T-cell (primary cell): Measurements from ENCODE around the gene PRELID3B. TPM values are rescaled to one million over a fixed set of nuclear protein-coding genes. Genes with fewer than 3 reads are reported as not detected.

Source experiments
- ATAC-seq, 4 experiments: fragments of 200-7000 bp in 3 of 4; fragments of 150-1000 bp in 1 of 4; cut with Tn5 transposase; replicated peaks in 1 of 4; 1 replicate in 3 of 4; 2 replicates in 1 of 4; pipeline ENCODE4 v1.10.0; 2021; ENCODE audit warnings: moderate library complexity in 3 of 4, mild to moderate bottlenecking in 2 of 4, moderate number of reproducible peaks in 1 of 4
- CTCF ChIA-PET, 2 donors: fragments of 300-600 bp; sonication (Branson Sonifier 250); formaldehyde crosslinking; loops; one replicate each; lab custom pipeline; 2022; ENCODE audit warnings: antibody characterized with exemption in 2 of 2; lab: Charles Lee
- POLR2A ChIA-PET, 2 donors: fragments of 300-600 bp; sonication (Branson Sonifier 250); formaldehyde crosslinking; loops; one replicate each; lab custom pipeline; 2022; ENCODE audit warnings: antibody characterized with exemption in 2 of 2; lab: Charles Lee
- DNase-seq, 35 experiments: peaks; one replicate each; pipeline versions ENCODE4 v3.0.0 to v3.0.0-alpha.2; 2013 to 2023
- H3K27ac ChIP-seq: one replicate; pipeline ENCODE4 v1.5.1; 2013; ENCODE audit warnings: low read length
- H3K27me3 ChIP-seq, 2 experiments: replicated peaks in 1 of 2; 1 replicate in 1 of 2; 2 replicates in 1 of 2; pipeline versions ENCODE4 v1.6.1 to v1.7.0; 2013; ENCODE audit warnings: low read length in 1 of 2, mixed read lengths in 1 of 2; ENCODE audit not compliant: control insufficient read depth in 2 of 2, insufficient read depth in 2 of 2; ENCODE audit errors: extremely low read depth in 1 of 2
- H3K36me3 ChIP-seq, 2 donors: 1 replicate in 1 of 2; 2 replicates in 1 of 2; pipeline versions ENCODE4 v1.6.1 to v1.7.0; 2013; ENCODE audit warnings: low read length in 1 of 2; ENCODE audit not compliant: control insufficient read depth in 2 of 2, insufficient read depth in 1 of 2; ENCODE audit errors: extremely low read depth in 1 of 2
- H3K4me1 ChIP-seq, 2 experiments: 1 replicate in 1 of 2; 2 replicates in 1 of 2; pipeline versions ENCODE4 v1.6.1 to v1.7.0; 2013; ENCODE audit warnings: low read length in 2 of 2, mixed read lengths in 1 of 2; ENCODE audit not compliant: insufficient read depth in 2 of 2, control insufficient read depth in 1 of 2; ENCODE audit errors: extremely low read depth in 1 of 2
- H3K4me3 ChIP-seq, 2 donors: 1 replicate in 1 of 2; 2 replicates in 1 of 2; pipeline versions ENCODE4 v1.5.1 to v1.7.0; 2013; ENCODE audit warnings: mild to moderate bottlenecking in 2 of 2, low read length in 1 of 2, moderate library complexity in 1 of 2; ENCODE audit not compliant: control insufficient read depth in 1 of 2; ENCODE audit errors: extremely low read depth in 1 of 2
- H3K9me3 ChIP-seq: 2 replicates; pipeline ENCODE4 v1.7.0; 2013
- H3K27ac Mint-ChIP-seq, 2 donors: one replicate each; pipeline ENCODE4 v1.8.0; 2020 to 2021; ENCODE audit warnings: mild to moderate bottlenecking in 2 of 2, mixed read lengths in 2 of 2
- H3K27me3 Mint-ChIP-seq, 2 donors: one replicate each; pipeline ENCODE4 v1.8.0; 2021 to 2022; ENCODE audit warnings: mixed read lengths in 2 of 2
- H3K36me3 Mint-ChIP-seq: one replicate; pipeline ENCODE4 v1.8.0; 2021; ENCODE audit warnings: mixed read lengths
- H3K4me1 Mint-ChIP-seq, 3 donors: one replicate each; pipeline ENCODE4 v1.8.0; 2020 to 2022; ENCODE audit warnings: mixed read lengths in 3 of 3, mild to moderate bottlenecking in 1 of 3
- H3K4me3 Mint-ChIP-seq, 3 donors: one replicate each; pipeline ENCODE4 v1.8.0; 2020 to 2022; ENCODE audit warnings: mild to moderate bottlenecking in 3 of 3, mixed read lengths in 3 of 3, moderate library complexity in 3 of 3
- H3K9me3 Mint-ChIP-seq, 3 donors: one replicate each; pipeline ENCODE4 v1.8.0; 2020 to 2022; ENCODE audit warnings: mixed read lengths in 3 of 3
- WGBS: methylation state at CpG from one replicate; pipeline ENCODE4 v1.1.5; 2013; ENCODE audit warnings: missing lambda C conversion rate; ENCODE audit not compliant: insufficient coverage; 5-methylcytosine and 5-hydroxymethylcytosine counted together
- total RNA-seq, 35 experiments: library from RNA in 6 of 35; stranded (reverse) in 6 of 35; fragments of 120-200 nt in 1 of 35; gene quantifications; one replicate each; pipeline versions ENCODE4 v1.2.1 to v1.2.4 and lab custom pipeline; 2013 to 2026

PRELID3B gene
- total RNA-seq, 5 donors from 2014 or later (not counting 1 experiment from before 2014, with no cell fraction given) = 41.4 to 49.0 (median 43.6) TPM

DNA sequence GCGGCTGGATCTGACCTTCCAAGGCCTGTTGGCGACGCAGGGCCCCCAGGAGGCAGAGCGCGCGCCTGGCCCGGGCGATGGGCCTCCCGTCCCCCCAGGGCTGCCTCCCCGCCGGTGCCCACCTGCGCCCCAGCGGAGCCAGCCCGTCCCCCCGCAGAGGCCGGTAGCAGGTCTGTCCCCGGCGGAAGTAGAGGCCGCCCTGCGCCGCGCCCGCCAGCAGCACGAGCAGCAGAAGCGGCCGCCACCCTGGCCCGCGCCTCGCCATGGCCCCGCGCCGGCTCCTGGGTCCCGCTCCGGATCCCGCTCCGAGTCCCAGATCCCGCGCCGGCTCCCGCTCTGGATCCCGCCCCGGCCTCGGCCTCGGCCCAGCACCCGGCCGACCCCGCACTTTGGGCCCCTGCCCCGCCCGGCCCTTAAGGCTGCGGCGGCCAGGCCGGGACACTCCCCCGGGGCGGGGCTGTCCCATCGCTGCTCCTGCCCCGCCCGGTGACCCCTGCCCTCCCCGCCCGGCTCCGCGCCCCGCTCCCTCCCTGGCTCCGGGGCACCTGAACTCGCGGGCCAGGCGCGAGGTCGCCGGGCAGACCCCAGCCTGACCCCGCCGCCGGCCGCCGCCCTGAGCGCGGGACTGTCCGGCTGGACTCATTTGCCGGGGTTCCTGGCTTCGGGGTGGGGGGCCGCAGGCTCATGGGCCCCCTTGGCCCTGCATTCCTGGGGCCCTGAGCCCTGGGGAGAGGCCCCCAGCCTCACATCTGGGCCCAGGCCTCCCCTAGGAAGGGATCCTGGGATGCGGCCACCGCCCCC is 35.5 kb downstream of the PRELID3B start, which contains the start of gene CTSZ:
Gene CTSZ, minus strand, starts transcription at position 391 of the 801 bp plus-strand sequence. Its CDS starts 126 bp downstream, at position 265.
- Histone ChIP-seq H3K27ac (no peak within 1 kb of the TSS), H3K36me3 (no peaks in the 10 kb centered on the region), H3K4me3 (peak within 1 kb of the TSS; percentile 35 to 51), H3K27me3 (peaks cover 0 to 8% of the 10 kb centered on the region in 2 experiments), H3K4me1 (peaks cover 6 to 39% of the 10 kb centered on the region in 2 experiments), H3K9me3 (no peaks in the 10 kb centered on the region)
- peak within 1 kb of the TSS; percentile 67 to 90 for H3K27ac Mint-ChIP-seq
- ChIA-PET CTCF (no interaction called here), POLR2A (no interaction called here)
- peaks cover 49 to 51% (median 51%) of the 10 kb centered on the region in 3 donors for H3K4me1 Mint-ChIP-seq
- DNase-seq (peak in 17 of 35 experiments; percentile 11 to 53 (median 30)), ATAC-seq (peak; percentile 62 to 76 (median 68))
- H3K4me3 Mint-ChIP-seq = peak within 1 kb of the TSS; percentile 70 to 83 (median 81)
- no peaks in the 10 kb centered on the region for H3K27me3 Mint-ChIP-seq
- WGBS = 4% methylated on average over 71 of the region's 82 CpGs
- H3K36me3 Mint-ChIP-seq = peaks cover 3% of the 10 kb centered on the region
- H3K9me3 Mint-ChIP-seq = no peaks in the 10 kb centered on the region

DNA sequence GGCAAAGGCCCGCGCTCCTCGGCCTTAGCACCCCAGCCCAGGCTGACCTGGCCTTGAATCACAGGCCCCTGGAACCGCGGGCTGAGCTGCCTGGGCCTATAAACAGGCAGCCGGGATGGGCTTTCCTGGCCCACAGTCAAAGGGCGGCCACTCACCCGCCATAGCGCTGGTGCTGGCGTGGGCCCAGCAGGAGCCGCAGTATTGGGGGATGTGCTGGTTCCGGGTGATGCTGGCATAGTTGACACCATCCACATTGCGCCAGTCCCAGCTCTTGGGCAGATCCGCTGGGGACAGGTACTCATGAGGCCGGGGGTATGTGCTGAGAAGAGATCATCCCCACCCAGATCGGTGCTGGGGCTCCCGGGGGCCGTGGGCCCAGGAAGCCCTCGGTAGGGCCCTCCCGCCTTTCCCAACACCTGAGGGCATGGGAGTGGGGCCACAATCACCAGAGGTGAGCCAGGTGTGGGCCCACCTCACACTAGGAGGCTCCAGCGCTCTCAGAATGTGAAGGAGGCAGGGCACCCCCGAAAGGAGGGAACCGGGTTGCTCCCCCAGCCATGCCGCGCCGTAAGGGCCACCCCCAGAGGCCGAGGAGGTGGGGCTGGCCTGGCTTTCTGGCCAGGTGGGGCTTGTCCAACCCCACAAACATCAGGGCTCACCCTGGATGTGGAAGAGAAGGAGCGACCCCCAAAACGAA is 36.3 kb downstream of the PRELID3B start:
- H3K4me1 ChIP-seq = peaks cover 6 to 39% of the 10 kb centered on the region in 2 experiments
- peaks cover 6% of the 10 kb centered on the region for H3K36me3 Mint-ChIP-seq
- no peaks in the 10 kb centered on the region for H3K9me3 Mint-ChIP-seq
- H3K27me3 ChIP-seq = peaks cover 0 to 8% of the 10 kb centered on the region in 2 experiments
- peak in 3 of 4 experiments; percentile 5 to 18 (median 12) for ATAC-seq
- H3K27ac ChIP-seq = peak overlapping the region; percentile 32
- no peaks in the 10 kb centered on the region for H3K27me3 Mint-ChIP-seq
- peak overlapping the region; percentile 70 to 83 (median 71) for H3K4me3 Mint-ChIP-seq
- no peaks in the 10 kb centered on the region for H3K9me3 ChIP-seq
- peaks cover 45 to 46% (median 45%) of the 10 kb centered on the region in 3 donors for H3K4me1 Mint-ChIP-seq
- peak overlapping the region; percentile 35 to 51 for H3K4me3 ChIP-seq
- CTCF ChIA-PET = interaction anchor here in 1 of 2 donors (1.0 kb wide), 1 partner anchor 26 kb away, joined by 3 read pairs; the partner anchor contains the start of gene ATP5F1E
- POLR2A ChIA-PET = no interaction called here
- H3K36me3 ChIP-seq = peaks cover 0 to 3% of the 10 kb centered on the region in 2 donors
- 70% methylated on average over 24 of the region's 29 CpGs for WGBS
- peak overlapping the region in 1 of 2 donors; percentile 90 for H3K27ac Mint-ChIP-seq
- DNase-seq = no peak

DNA sequence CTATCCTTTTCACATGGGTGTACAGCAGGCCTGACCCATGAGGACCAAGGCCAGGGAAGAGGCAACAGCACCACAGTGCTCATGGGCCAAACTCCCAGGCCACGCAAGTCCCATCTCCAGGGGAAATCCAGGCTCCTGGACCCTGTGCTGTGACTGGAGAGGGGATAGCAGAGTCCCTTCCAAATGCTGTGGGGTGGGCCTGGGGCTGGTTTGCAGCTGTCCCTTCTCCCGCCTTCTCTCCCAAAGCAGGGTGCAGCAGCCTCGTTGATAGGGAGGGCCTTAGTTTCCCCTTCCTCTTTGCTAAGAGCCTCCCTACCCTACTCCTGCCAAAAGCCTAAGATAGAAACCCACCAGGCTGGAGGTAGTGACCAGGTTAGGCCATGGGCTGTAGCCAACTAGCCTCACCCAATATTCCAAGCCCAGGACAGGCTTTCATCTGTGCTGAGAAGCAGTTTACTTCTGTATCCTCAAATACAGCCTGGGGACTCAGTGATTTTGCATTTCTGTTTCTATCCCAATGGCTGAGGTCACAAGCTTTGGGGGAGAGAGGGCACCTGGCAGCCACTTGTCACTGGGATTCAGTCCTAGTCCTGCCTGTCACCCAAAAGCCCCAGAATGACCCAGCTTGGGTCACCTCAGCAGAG is 36.9 kb downstream of the PRELID3B start:
- H3K27me3 ChIP-seq = peaks cover 0 to 8% of the 10 kb centered on the region in 2 experiments
- H3K36me3 ChIP-seq = peaks cover 0 to 3% of the 10 kb centered on the region in 2 donors
- ATAC-seq (no peak), DNase-seq (no peak)
- WGBS = 90% methylated on average over 2 of the region's 3 CpGs
- Mint-ChIP-seq H3K4me1 (peaks cover 42 to 43% (median 43%) of the 10 kb centered on the region in 3 donors), H3K27me3 (no peaks in the 10 kb centered on the region), H3K4me3 (peak overlapping the region; percentile 70 to 83 (median 71)), H3K27ac (peak overlapping the region; percentile 90 to 92), H3K9me3 (no peaks in the 10 kb centered on the region), H3K36me3 (peaks cover 6% of the 10 kb centered on the region)
- H3K9me3 ChIP-seq = no peaks in the 10 kb centered on the region
- CTCF ChIA-PET = interaction anchor here (0.6 to 1.0 kb wide), 2 partner anchors 26 to 206 kb away, joined by 3 read pairs; partner anchors contain the start of gene ATP5F1E (in 1 of the 2)
- peaks cover 6 to 39% of the 10 kb centered on the region in 2 experiments for H3K4me1 ChIP-seq
- POLR2A ChIA-PET = no interaction called here
- peak overlapping the region in 1 of 2 donors; percentile 51 for H3K4me3 ChIP-seq
- H3K27ac ChIP-seq = peak overlapping the region; percentile 32

DNA sequence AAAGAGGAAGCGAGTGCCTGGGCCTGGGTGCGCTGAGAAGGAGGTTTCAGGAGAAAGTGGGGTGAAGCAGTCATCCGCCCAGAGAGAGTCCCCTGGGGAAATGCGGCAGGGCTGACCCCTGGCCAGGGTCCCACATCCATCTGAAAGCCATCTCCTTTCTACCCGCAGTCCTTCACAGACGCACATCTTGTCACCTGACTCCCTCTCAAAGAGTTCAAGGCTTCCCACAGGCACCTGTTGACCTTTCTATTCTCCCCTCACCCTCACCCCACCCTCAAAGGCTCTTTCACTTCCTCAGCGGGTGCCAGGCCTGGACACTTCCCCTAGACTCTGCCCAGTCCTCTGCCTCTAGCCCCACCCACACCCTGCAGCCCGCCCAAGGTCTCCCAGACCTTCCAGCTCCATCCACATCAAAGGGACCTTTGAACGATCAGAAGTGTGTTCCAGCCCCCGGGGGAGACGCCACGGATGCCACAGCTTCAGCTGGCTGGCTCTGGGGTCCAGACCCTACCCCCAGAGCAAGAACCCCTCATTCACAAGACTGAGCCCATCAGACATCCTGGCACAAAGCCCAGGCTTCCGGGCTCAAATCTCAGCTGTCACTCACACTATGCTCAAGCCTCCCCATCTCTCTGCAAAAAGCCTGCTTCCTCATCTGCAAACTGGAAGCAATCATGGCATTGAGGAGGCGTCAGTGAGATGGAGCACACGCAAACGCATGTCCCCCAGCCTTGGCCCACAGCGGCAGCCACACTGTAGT is 37.6 kb downstream of the PRELID3B start:
- Histone ChIP-seq H3K9me3 (no peaks in the 10 kb centered on the region), H3K4me3 (peak overlapping the region; percentile 7 to 17), H3K4me1 (peaks cover 6 to 39% of the 10 kb centered on the region in 2 experiments), H3K27me3 (peaks cover 0 to 8% of the 10 kb centered on the region in 2 experiments), H3K36me3 (peaks cover 2 to 3% of the 10 kb centered on the region in 2 donors), H3K27ac (peak overlapping the region; percentile 58)
- WGBS = 24% methylated on average over 14 of the region's 17 CpGs
- no peaks in the 10 kb centered on the region for H3K27me3 Mint-ChIP-seq
- ChIA-PET POLR2A (interaction anchor here in 1 of 2 donors (0.6 kb wide), 1 partner anchor 104 kb away, joined by 3 read pairs; no protein-coding TSS in a partner anchor), CTCF (interaction anchor here (0.6 to 1.0 kb wide), 2 partner anchors 27 to 206 kb away, joined by 3 read pairs; partner anchors contain the start of gene ATP5F1E (in 1 of the 2))
- no peaks in the 10 kb centered on the region for H3K9me3 Mint-ChIP-seq
- H3K4me3 Mint-ChIP-seq = peak overlapping the region; percentile 70 to 83 (median 71)
- H3K36me3 Mint-ChIP-seq = peaks cover 6% of the 10 kb centered on the region
- peak; percentile 39 to 70 (median 53) for ATAC-seq
- peak in 32 of 35 experiments; percentile 17 to 67 (median 39) for DNase-seq
- H3K4me1 Mint-ChIP-seq = peaks cover 42 to 43% (median 43%) of the 10 kb centered on the region in 3 donors
- peak overlapping the region; percentile 90 to 92 for H3K27ac Mint-ChIP-seq

DNA sequence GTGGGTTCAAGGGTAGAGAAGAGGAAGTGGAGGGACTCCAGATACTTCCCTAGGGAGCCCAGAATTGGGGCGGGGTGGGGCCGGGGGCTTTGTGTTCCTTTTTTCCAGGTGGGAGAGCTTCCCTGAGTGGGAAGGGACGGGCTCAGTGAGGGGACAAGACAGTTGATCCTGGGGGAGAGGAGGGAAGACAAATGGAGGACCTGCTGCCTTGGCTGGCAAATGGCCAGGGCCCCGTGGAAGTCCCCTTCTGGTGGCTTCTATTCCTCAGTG is 38.2 kb downstream of the PRELID3B start:
- peak in 1 of 4 experiments; percentile 7 for ATAC-seq
- Mint-ChIP-seq H3K27me3 (no peaks in the 10 kb centered on the region), H3K9me3 (no peaks in the 10 kb centered on the region), H3K27ac (peak overlapping the region; percentile 90 to 92), H3K4me1 (peaks cover 42 to 43% (median 43%) of the 10 kb centered on the region in 3 donors), H3K4me3 (peak overlapping the region; percentile 70 to 83 (median 71)), H3K36me3 (peaks cover 6% of the 10 kb centered on the region)
- Histone ChIP-seq H3K27ac (peak overlapping the region; percentile 58), H3K27me3 (peaks cover 0 to 8% of the 10 kb centered on the region in 2 experiments), H3K36me3 (peaks cover 2 to 3% of the 10 kb centered on the region in 2 donors), H3K4me1 (peaks cover 6 to 39% of the 10 kb centered on the region in 2 experiments), H3K9me3 (no peaks in the 10 kb centered on the region), H3K4me3 (peak overlapping the region in 1 of 2 donors; percentile 17)
- 53% methylated on average over 3 of the region's 4 CpGs for WGBS
- ChIA-PET POLR2A (no interaction called here), CTCF (no interaction called here)
- DNase-seq = peak in 32 of 35 experiments; percentile 21 to 80 (median 56)
